Panc1 (cell line): ENCODE measurements around the gene PCNT. TPM values are rescaled to one million over a fixed set of nuclear protein-coding genes. Genes with fewer than 3 reads are reported as not detected.
"Not testable (repeated sequence)": the region's sequence is repeated elsewhere in the genome, so short reads cannot be mapped to it uniquely, and the experiment has no call there.

Experiments used
- ATAC-seq: fragments of 200-7000 bp; cut with Tn5 transposase; 2 replicates; pipeline ENCODE4 v1.9.1; 2020; ENCODE audit warnings: mild to moderate bottlenecking, moderate library complexity
- BruUV-seq: library from RNA; stranded (reverse); fragments of 400-500 nt; replicated peaks from 2 replicates; lab custom pipeline; 2021; lab: Mats Ljungman, UMichigan
- CTCF ChIA-PET: fragments of 300-600 bp; sonication (Branson Sonifier 250); formaldehyde crosslinking; loops from one replicate; lab custom pipeline; 2022; ENCODE audit warnings: antibody characterized with exemption; lab: Charles Lee
- POLR2A ChIA-PET: fragments of 300-600 bp; sonication (Branson Sonifier 250); formaldehyde crosslinking; loops from one replicate; lab custom pipeline; 2022; ENCODE audit warnings: antibody characterized with exemption; lab: Charles Lee
- DNase-seq: peaks from one replicate; pipeline ENCODE4 v3.0.0-alpha.2; 2010; ENCODE audit warnings: low read depth, low spot score
- H3K27ac ChIP-seq: 2 replicates; pipeline ENCODE4 v1.5.1; 2011; ENCODE audit warnings: mild to moderate bottlenecking, low read length, inconsistent platforms
- H3K27me3 ChIP-seq: fragments of 200-500 bp; sonication (Bioruptor generic); 2 replicates; pipeline ENCODE4 v1.6.0; 2014; ENCODE audit warnings: low read length, inconsistent platforms; ENCODE audit not compliant: control insufficient read depth, insufficient read depth
- H3K36me3 ChIP-seq: fragments of 200-500 bp; sonication (Bioruptor generic); 2 replicates; pipeline ENCODE4 v1.5.1; 2014; ENCODE audit warnings: inconsistent platforms, mild to moderate bottlenecking, low read length, moderate library complexity; ENCODE audit not compliant: control insufficient read depth, insufficient read depth
- H3K4me1 ChIP-seq: 2 replicates; pipeline ENCODE4 v1.5.1; 2011; ENCODE audit warnings: inconsistent platforms, mild to moderate bottlenecking, low read length, moderate library complexity; ENCODE audit not compliant: control insufficient read depth, insufficient read depth
- H3K4me3 ChIP-seq, 2 experiments: 2 replicates each; pipeline ENCODE4 v1.5.1; 2011 to 2012; ENCODE audit warnings: low read depth in 2 of 2, low read length in 2 of 2, mild to moderate bottlenecking in 2 of 2, inconsistent platforms in 1 of 2, moderate library complexity in 1 of 2
- H3K9me3 ChIP-seq: fragments of 200-500 bp; sonication (Bioruptor generic); 2 replicates; pipeline ENCODE4 v1.5.1; 2014; ENCODE audit warnings: low read depth, mild to moderate bottlenecking, inconsistent platforms, low read length, moderate library complexity; ENCODE audit not compliant: control insufficient read depth, insufficient read depth
- CTCF ChIP-seq: fragments of 450-650 bp; IDR thresholded peaks from 2 replicates; pipeline ENCODE4 v1.5.1; 2017; ENCODE audit warnings: mild to moderate bottlenecking
- POLR2AphosphoS5 ChIP-seq: IDR thresholded peaks from 2 replicates; pipeline ENCODE4 v1.6.1; 2012; ENCODE audit warnings: mild to moderate bottlenecking, low read depth, low read length, moderate library complexity
- REST ChIP-seq, 2 experiments: IDR thresholded peaks; 2 replicates each; pipeline ENCODE4 v1.6.1; 2011 to 2012; ENCODE audit warnings: low read depth in 2 of 2, control low read depth in 1 of 2, low read length in 1 of 2, mild to moderate bottlenecking in 1 of 2, moderate library complexity in 1 of 2; ENCODE audit not compliant: insufficient read depth in 1 of 2
- SIN3A ChIP-seq: IDR thresholded peaks from 2 replicates; pipeline ENCODE4 v1.6.1; 2012; ENCODE audit warnings: low read depth, mild to moderate bottlenecking, low read length, moderate library complexity, borderline replicate concordance; ENCODE audit not compliant: insufficient read depth
- TCF7L2 ChIP-seq: IDR thresholded peaks from 2 replicates; pipeline ENCODE4 v1.6.1; 2011; ENCODE audit warnings: mild to moderate bottlenecking, low read depth, low read length, inconsistent platforms
- in situ Hi-C: cut with HindIII; loops from 2 replicates; pipeline ENCODE4 v1.10.0; 2016; ENCODE audit warnings: low sequenced_read_pairs, low pct_unique_long_range_greater_than_20kb
- intact Hi-C: fragments of 100-400 bp; cut with micrococcal nuclease; formaldehyde crosslinking; loops from one replicate; pipeline ENCODE4 v1.10.0; 2022; ENCODE audit not compliant: unreplicated experiment
- total RNA-seq: library from RNA; stranded (reverse); gene quantifications from one replicate; pipeline ENCODE4 v1.2.1, GENCODE V29; 2021; ENCODE audit not compliant: unreplicated experiment

The PCNT gene
- total RNA-seq, 1 experiment from 2014 or later: 44.3 TPM

GRCh38 chr21:46431884-46432488 is 108.0 kb downstream of the PCNT start:
- H3K9me3 ChIP-seq: no peaks in the 10 kb centered on the region
- no TSS peak for BruUV-seq
- TF ChIP-seq CTCF: no peak
- TF ChIP-seq SIN3A: no peak
- no peak for TF ChIP-seq TCF7L2
- no peak for TF ChIP-seq REST (IDR thresholded peaks at IDR 0.05; ENCODE audit: insufficient read depth in 1 of 2, low read depth in 2 of 2, low read length in 1 of 2)
- no peak for TF ChIP-seq POLR2AphosphoS5
- DNase-seq (no peak), ATAC-seq (no peak)
- H3K4me3 ChIP-seq: no peak overlapping the region
- ChIA-PET CTCF (no interaction called here), POLR2A (no interaction called here)
- in situ Hi-C loops (no loop called here), intact Hi-C loops (no loop called here)
- no peaks in the 10 kb centered on the region for H3K27me3 ChIP-seq
- H3K27ac ChIP-seq: no peak overlapping the region
- H3K4me1 ChIP-seq: no peaks in the 10 kb centered on the region
- no peaks in the 10 kb centered on the region for H3K36me3 ChIP-seq

- DNase-seq, H3K4me1 ChIP-seq, H3K27me3 ChIP-seq, CTCF ChIA-PET, in situ Hi-C loops, H3K27ac ChIP-seq, ATAC-seq, H3K9me3 ChIP-seq, POLR2A ChIA-PET, H3K36me3 ChIP-seq, H3K4me3 ChIP-seq, BruUV-seq, intact Hi-C loops: not testable (repeated sequence)
Measured at GRCh38 chr21:46433116-46433515, 109.2 kb downstream of the PCNT start.

GRCh38 chr21:46434322-46434958 is 110.5 kb downstream of the PCNT start:
- DNase-seq (no peak), ATAC-seq (no peak)
- TF ChIP-seq POLR2AphosphoS5 (no peak), SIN3A (no peak), TCF7L2 (no peak), REST (IDR thresholded peaks at IDR 0.05; ENCODE audit: insufficient read depth in 1 of 2, low read depth in 2 of 2, low read length in 1 of 2) (no peak), CTCF (no peak)
- intact Hi-C loops (no loop called here), in situ Hi-C loops (no loop called here)
- CTCF ChIA-PET: no interaction called here
- no peaks in the 10 kb centered on the region for H3K9me3 ChIP-seq
- POLR2A ChIA-PET: no interaction called here
- H3K27me3 ChIP-seq: no peaks in the 10 kb centered on the region
- H3K4me1 ChIP-seq: no peaks in the 10 kb centered on the region
- no peak overlapping the region for H3K27ac ChIP-seq
- BruUV-seq: no TSS peak
- H3K4me3 ChIP-seq: no peak overlapping the region
- peaks cover 3% of the 10 kb centered on the region; the same call in 1 of the 2 replicates for H3K36me3 ChIP-seq
